HG03060 (cell line): ENCODE data around the gene MINPP1.
"Not testable (repeated sequence)": the region's sequence is repeated elsewhere in the genome, so short reads cannot be mapped to it uniquely, and the experiment has no call there.

Experiments used
- ATAC-seq: cut with Tn5 transposase; IDR thresholded peaks from one replicate; pipeline ENCODE4 v1.9.1; 2021; ENCODE audit warnings: low read depth, moderate number of reproducible peaks; ENCODE audit not compliant: unreplicated experiment

Gene MINPP1, protein sequence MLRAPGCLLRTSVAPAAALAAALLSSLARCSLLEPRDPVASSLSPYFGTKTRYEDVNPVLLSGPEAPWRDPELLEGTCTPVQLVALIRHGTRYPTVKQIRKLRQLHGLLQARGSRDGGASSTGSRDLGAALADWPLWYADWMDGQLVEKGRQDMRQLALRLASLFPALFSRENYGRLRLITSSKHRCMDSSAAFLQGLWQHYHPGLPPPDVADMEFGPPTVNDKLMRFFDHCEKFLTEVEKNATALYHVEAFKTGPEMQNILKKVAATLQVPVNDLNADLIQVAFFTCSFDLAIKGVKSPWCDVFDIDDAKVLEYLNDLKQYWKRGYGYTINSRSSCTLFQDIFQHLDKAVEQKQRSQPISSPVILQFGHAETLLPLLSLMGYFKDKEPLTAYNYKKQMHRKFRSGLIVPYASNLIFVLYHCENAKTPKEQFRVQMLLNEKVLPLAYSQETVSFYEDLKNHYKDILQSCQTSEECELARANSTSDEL

DNA sequence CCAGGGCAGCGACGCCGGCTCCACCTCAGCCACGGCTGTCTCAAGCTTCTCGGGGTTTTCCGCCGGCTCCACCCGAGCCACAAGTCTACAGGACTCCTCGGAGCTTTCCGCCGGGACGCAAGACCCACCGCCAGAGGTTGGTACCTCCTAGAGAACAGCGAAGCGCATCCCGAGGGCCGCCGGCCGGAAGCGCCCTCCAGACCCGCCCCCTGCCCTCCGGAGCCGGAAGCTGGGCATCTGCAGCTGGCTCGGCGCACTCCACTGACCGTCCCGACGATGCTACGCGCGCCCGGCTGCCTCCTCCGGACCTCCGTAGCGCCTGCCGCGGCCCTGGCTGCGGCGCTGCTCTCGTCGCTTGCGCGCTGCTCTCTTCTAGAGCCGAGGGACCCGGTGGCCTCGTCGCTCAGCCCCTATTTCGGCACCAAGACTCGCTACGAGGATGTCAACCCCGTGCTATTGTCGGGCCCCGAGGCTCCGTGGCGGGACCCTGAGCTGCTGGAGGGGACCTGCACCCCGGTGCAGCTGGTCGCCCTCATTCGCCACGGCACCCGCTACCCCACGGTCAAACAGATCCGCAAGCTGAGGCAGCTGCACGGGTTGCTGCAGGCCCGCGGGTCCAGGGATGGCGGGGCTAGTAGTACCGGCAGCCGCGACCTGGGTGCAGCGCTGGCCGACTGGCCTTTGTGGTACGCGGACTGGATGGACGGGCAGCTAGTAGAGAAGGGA is at the start of gene MINPP1:
Gene MINPP1, plus strand, starts transcription at position 254 of the 726 bp plus-strand sequence. Its CDS starts 23 bp downstream, at position 277.
- peak; percentile 62 for ATAC-seq

DNA sequence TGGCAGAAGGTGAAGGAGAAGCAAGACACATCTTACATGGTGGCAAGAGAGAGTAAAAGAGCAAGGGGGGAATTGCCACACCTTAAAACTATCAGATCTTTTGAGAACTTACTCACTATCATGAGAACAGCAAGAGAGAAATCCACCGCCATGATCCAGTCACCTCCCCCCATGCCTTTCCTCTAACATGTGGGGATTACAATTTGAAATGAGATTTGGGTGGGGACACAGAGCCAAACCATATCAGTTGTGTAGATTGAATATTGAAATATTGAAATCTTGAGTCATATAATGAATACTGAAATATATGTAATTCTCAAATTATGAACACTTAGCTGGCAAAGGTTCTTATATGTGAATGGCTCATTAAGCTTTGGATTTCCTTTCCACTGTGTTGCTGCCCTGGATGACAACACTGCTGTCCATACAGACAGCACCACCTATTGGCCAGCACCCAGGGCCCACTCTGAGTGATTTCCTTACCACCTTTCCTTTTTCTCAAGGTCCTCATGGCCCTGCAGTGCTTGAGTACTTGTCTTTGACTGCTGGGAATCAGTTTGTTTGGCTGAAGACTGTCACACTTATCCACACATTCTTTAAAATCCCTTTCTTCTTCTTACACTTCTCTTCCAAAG is 48.0 kb upstream of the MINPP1 start:
- ATAC-seq: not testable (repeated sequence)

DNA sequence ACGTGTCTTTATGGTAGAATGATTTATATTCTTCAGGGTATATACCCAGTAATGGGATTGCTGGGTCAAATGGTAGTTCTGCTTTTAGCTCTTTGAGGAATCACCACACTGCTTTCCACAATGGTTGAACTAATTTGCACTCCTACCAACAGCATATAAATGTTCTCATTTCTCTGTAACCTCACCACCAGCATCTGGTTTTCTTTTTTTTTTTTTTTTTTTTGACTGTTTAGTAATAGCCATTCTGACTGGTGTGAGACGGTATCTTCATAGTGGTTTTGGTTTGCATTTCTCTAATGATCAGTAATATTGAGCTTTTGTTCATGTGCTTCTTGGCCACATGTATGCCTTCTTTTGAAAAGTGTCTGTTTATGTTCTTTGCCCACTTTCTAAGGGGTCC is 42.9 kb upstream of the MINPP1 start:
- not testable (repeated sequence) for ATAC-seq

DNA sequence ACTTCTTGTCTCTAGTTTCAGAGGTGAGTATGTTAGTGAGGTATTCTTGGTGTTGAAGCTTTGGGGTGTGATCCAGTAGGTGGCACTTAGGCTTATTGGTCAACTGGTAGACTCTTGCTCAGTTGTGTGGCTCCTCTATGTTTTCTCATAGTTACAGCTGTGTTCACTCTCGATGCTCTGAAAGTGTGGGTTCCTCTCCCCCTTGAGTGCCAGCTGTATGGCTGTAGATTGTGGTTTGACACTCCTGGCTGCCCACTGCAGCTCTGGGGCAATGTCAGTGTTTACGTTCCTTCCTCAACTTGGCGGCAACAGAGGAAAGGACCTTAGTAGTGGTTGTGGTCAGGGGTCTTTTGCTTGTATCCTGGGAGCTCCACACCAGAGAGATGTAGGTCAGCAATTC is 37.8 kb upstream of the MINPP1 start:
- not testable (repeated sequence) for ATAC-seq

DNA sequence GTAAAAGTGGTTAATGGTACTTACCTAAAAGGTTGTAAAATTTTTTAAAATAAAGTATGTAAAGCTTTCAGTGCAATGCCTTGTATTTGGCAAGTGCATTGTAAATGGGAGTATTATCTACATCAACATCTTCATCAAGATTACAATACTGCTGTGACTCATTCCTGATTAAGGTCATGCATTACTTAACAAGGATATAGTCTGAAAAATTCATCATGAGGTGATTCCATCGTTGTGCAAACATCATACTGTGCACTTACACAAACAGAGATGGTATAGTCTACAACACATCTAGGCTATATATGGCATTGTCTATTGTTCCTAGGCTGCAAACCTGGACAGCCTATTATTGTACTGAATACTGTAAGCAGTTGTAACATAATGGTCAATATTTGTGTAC is 16.0 kb upstream of the MINPP1 start:
- ATAC-seq: not testable (repeated sequence)

DNA sequence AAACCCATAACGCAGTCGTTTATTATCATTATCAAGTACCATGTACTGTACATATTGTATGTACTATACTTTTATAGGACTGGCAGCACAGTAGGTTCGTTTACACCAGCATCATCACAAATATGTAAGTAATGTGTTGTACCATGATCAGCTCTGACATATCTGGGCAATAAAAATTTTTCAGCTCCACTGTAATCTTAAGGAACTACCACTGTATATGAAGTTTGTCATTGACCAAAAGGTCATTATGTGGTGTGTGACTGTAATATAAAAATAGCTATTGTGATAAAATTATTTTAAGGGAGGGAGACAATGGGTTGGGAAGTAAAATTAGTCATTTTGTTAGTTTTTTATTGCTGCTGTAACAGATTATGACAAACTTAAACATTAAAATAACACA is 14.4 kb upstream of the MINPP1 start:
- not testable (repeated sequence) for ATAC-seq

DNA sequence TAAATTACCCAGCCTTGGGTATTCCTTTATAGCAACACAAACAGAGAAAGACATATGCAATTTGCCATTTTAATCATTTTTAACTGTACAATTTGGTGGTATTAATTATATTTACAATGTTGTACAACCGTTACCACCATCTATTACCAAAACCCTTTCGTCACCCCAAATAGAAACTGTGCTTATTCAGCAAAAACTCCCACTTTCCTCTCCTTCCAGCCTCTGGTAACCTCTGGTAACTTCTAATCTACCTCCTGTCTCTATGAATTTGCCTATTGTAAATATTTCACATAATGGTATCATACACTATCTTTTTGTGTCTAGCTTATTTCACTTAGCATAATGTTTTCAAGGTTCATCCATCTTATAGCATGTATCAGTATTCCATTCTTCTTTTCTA is 12.2 kb upstream of the MINPP1 start:
- ATAC-seq: not testable (repeated sequence)

DNA sequence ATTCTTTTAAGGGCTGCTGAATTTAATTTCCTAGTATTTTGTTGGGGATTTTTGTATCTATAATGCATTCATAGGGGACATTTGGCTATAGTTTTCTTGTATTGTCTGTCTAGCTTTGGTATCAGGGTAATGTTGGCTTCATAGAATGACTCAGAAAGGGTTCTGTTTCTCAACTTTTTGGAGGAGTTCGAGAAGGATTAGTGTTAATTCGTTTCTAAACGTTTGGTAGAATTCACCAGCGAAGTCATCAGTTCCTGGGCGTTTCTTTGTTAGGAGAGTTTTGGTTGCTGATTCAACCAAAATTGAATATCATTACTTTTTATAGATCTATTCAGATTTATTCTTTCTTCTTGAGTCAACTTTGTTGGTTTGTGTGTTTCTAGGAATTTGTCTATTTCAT is 9.2 kb upstream of the MINPP1 start:
- not testable (repeated sequence) for ATAC-seq

DNA sequence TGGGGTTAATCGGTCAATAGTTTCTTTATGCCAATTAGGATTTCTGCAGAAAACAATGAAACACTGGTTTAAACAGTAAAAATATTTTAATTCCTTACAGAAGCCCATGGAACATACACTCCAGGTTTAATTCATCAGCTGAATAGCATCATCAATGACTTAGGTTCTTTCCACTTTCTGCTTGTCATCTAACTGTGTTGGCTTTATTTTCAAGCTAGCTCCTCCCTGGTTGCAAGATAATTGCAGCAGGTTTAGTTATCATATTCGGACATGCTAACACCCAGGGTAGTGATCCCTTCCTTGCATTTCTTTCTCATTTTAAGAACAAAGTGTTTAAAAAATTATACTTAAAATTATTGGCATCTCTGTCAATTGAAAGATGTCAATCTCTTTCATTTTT is 7.3 kb upstream of the MINPP1 start:
- not testable (repeated sequence) for ATAC-seq

DNA sequence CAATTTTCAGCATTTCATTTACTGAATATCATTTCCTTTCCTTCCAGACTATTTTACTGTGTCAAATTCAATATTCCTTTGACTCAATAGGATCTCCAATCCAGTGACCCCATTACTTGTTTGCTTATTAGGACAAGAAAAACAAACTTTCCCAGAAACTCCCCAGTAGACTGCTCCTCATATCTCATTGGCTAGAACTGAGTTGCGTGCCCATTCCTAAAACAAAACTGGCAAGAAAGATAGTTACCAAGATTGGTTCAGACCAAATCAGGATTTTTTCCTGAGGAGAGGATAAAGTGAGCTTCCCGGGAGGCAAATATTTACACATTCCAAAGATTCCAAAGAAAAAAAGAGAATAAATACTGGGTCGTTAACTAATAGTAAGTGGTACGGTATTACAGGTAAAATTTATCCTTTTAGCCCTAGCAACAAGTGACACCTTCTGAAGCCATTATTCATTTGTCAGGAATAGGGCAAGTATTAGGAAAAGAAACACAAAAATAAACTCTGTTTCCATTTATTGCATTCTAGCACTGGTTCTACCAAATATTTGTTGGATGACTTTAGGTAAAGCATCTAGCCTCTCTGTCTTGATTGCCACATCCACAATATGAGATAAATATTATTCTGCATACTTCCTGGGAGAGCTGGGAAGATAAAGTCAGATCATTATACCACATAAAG is 6.4 kb upstream of the MINPP1 start:
- not testable (repeated sequence) for ATAC-seq

DNA sequence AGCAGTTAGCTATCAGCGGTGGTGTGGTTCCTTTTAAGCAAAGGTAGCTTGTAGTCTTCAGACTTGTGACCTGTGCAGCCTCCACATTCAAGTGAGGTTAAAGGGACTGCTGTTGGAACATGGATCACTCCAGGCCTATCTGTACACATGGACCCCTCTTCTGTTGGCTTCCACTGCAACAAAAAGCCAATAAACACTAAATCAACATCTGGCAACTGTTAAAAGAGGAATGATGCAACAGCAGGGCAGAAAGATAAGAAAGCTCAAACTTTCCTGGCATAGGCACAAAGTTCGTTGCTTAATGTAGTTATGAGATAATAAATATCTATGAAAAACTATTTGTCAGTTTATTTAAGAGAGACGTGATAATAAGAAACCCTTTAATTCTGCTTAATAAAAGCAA is 4.0 kb upstream of the MINPP1 start:
- ATAC-seq: no peak

DNA sequence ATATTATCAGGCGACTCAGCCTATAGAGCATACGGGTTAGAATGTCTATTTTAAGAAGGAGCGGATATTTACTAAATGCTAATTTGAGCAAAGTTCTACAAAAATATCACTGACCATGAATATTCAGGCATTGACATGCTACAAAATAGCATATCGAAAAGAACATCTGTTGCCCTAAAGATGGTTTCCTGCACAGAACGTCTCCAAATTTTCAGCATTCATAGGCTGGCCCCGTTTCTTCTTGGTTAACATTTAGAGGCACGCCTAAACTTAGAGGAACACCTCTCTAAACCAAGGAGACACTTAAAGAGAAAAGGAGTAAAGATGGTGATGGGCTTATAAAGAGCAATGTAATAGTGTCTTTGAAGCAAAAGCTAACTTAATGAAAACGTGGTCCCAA is 1.3 kb upstream of the MINPP1 start:
- ATAC-seq: no peak

DNA sequence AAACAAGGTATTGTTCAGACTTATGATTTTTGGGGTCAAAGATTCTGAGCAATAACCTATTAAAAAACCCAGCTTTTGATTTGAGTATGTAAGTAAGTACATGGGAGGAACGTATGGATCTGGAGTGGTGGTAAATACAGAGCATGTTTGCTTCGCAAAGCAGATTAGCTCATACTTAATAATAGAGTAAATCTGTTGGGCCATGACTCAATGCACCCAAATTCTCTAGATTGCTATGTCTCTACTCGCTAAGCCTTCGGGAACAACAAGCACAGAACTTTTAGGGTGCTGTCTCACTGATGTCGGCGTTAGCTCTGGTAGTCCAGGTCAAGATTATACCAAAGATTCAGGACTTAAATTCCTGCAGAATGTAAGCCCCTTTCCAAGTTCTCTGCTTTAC is 807 bp upstream of the MINPP1 start:
- ATAC-seq: no peak

DNA sequence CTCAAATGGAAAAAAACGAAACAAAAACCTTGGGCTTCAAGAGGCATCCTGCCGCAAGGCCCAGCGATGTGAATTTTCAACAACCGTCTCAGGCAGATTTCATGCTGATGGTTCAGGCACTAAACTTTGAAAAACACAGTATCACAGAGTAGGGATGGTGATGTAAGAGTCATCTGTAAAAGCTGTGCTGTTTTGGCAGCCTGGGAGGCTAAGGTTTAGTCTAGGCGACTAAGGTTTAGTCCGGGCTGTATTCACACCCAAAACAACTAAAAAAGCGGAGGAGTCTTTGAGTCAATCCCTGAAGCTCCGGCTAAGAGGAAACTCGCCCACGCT is 420 bp upstream of the MINPP1 start:
- ATAC-seq: no peak

DNA sequence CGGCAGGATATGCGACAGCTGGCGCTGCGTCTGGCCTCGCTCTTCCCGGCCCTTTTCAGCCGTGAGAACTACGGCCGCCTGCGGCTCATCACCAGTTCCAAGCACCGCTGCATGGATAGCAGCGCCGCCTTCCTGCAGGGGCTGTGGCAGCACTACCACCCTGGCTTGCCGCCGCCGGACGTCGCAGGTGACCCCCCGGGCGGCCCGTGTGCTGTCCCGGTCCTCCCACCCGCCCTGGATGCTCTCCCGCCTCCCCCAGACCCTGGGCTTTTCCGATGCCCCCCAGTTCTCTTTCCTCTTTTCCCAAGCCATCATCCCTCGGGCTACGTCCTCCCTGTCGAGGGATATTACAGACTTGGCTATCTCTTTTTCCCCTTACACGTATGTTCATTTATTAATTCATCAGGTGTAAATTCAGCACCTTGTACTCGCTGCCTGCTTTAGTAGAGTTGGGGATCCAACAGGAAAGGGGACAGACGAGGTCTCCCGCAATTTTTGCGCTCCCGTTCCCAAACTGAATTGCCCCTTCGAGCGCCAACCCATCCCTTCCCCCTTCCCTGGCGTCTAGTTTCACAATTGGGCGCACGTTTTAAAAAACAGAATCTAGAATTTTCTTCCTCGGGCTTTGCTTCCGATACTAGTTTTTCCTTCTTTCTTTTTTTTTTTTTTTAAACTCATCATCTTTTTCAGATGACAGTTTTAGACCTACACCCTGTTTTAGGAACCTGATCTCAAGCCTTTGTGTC is 846 bp downstream of the MINPP1 start:
- ATAC-seq: peak; percentile 19

DNA sequence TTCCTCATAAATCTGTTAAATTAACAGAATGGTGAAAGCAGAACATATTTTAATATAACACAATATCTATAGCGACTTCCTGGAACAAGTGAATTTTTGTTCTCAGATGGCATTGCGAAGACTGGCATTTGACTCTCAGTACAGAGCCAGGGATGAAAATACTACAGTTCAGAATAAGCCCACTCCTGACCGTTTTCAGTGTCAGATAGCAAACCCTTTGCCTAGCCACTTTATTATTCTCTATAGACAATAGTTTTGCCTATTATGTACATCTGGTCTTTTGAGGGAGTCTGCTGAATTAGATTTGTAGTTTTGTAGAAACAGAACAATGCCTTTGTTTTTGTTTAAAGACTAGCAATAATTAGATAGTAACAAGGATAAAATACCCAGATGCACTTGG is 2.3 kb downstream of the MINPP1 start:
- ATAC-seq: no peak

DNA sequence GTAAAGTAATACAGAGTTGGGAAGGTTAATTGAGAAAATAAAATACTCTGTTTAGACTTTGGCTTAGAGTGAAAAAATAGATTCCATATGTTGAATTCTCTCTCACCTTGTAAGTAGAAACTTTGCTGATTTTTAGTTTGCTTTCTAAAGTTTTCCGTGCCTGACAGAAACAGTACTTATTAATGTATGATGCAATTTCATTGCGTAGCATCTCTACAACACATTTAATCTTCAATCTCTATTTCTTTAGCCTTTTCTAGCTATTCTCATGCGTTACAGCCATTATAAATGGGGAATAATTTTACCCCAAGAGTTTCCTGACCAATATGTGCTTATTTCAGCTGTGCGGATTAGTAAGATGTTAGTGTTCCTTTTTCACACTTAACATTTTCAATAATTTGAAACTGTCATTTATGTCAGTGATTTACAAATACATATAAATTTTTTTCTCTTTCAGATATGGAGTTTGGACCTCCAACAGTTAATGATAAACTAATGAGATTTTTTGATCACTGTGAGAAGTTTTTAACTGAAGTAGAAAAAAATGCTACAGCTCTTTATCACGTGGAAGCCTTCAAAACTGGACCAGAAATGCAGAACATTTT is 3.3 kb downstream of the MINPP1 start:
- ATAC-seq: no peak

DNA sequence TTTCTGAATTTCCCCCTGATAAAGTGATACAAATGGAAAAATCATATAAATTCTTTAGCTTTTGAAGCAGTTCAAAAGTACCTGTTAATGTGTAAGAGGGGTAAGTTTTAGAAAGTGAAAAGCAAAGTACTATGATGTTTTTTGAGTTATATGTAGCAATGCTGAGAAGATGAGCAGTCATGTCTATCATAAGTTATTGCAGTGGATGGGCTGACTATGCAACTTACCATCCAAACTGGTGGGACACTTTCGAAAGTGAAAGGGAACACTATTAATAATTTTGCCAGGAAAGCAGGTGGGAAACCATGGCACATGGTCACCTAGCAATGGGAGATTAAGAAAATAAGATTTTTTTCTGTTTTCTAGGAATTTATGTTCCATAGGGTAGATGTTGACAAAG is 4.1 kb downstream of the MINPP1 start:
- no peak for ATAC-seq

DNA sequence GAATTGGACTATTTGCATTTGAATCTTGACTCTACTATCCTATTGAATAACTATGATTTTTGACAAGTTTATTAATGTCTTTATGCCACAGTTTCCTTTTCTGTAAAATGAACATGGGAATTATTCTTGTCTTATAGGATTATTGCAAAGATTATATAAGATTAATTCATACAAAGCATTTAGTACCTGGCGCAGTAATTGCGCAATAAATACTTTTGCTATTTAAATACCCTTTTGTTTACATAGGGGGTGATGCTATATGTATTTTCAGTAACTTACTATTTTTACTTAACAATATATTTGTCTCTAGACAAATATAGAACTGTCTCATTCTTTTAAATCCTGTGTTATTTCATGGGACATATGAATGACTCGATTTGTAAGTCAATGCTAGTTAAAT is 5.3 kb downstream of the MINPP1 start:
- ATAC-seq: no peak

DNA sequence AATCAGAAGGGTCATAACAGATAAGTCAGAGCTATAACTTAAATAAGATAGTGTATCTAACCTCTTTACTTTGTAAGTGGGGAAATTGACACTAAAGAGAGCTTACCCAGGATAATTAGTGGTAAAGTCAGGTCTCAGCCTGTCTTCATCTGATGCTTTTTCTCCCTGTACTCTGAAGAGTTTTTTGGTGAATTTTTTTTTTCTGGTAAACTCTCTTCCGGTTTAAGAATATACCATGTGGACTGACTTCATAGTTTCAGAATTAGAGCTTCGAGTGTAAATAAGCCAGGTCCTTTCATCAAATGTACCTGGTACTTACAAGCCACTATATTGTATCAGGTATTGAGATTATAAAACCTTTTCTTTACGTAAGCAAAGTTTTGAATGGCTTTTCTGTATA is 6.8 kb downstream of the MINPP1 start:
- no peak for ATAC-seq
